Thoracic aorta (tissue), 2 donors: ENCODE results near the gene PDE3B. TPM values are rescaled to one million over a fixed set of nuclear protein-coding genes. Genes with fewer than 3 reads are reported as not detected.
"Not testable (repeated sequence)": the region's sequence is repeated elsewhere in the genome, so short reads cannot be mapped to it uniquely, and the experiment has no call there.

Source experiments
- ATAC-seq: fragments of 150-250 bp; one replicate; pipeline ENCODE4 v1.8.0; 2017; ENCODE audit warnings: low read depth; ENCODE audit not compliant: insufficient number of reproducible peaks, low FRiP score
- DNase-seq: peaks from one replicate; pipeline ENCODE4 v3.0.0-alpha.2; 2020; ENCODE audit warnings: low spot score
- H3K27ac ChIP-seq, 2 donors: fragments of 200-600 bp; sonication (generic); 1 replicate in 1 of 2; 2 replicates in 1 of 2; pipeline ENCODE4 v1.5.1; 2016; ENCODE audit warnings: mild to moderate bottlenecking in 2 of 2, moderate library complexity in 2 of 2
- H3K27me3 ChIP-seq: fragments of 200-600 bp; sonication (generic); replicated peaks from 2 replicates; pipeline ENCODE4 v1.6.0; 2016; ENCODE audit warnings: mild to moderate bottlenecking; ENCODE audit not compliant: insufficient read depth
- H3K36me3 ChIP-seq: fragments of 200-600 bp; sonication (generic); one replicate; pipeline ENCODE4 v1.5.1; 2016
- H3K4me1 ChIP-seq, 2 donors: fragments of 200-600 bp; sonication (generic); 1 replicate in 1 of 2; 2 replicates in 1 of 2; pipeline versions ENCODE4 v1.5.1 to v1.6.0; 2016; ENCODE audit warnings: low read depth in 2 of 2, mild to moderate bottlenecking in 1 of 2; ENCODE audit not compliant: control insufficient read depth in 1 of 2
- H3K4me3 ChIP-seq: fragments of 200-600 bp; sonication (generic); 2 replicates; pipeline ENCODE4 v1.5.1; 2016; ENCODE audit warnings: mild to moderate bottlenecking
- H3K9me3 ChIP-seq: fragments of 200-600 bp; sonication (generic); 2 replicates; pipeline ENCODE4 v1.5.1; 2016
- total RNA-seq, 2 donors: library from RNA; depleted of rRNA; stranded (reverse); fragments of >200 nt; gene quantifications; one replicate each; pipeline versions ENCODE4 v1.1.0 to v1.2.3, GENCODE V29; 2016
- TF ChIP-seq, protein P1 (sequence below): fragments of 200-600 bp; sonication (generic); IDR thresholded peaks from one replicate; pipeline ENCODE4 v1.5.1; 2019; ENCODE audit warnings: antibody characterized with exemption

PDE3B gene
- 10 to 100 TPM; 21.6 to 24.0 TPM for total RNA-seq

DNA sequence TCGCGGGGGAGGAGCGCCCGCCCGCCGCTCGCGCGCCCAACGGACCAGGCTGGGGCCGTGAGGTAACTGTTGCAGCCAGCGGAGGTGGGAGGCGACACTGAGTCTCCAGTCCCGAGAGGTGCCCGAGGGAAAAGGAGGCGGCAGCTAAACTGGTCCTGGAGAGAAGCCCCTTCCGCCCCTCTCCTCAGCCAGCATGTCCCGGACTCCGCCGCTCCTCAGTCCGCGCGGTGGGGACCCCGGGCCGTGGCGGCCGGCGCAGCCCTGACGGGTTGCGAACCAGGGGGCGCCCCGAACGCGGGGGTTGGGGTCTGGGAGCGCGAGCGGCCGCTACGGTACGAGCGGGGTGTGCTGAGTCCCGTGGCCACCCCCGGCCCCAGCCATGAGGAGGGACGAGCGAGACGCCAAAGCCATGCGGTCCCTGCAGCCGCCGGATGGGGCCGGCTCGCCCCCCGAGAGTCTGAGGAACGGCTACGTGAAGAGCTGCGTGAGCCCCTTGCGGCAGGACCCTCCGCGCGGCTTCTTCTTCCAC is at the start of gene PDE3B:
Gene PDE3B (plus strand): TSS at position 108 of the 529 bp plus-strand sequence. CDS start 272 bp downstream, at position 380.
- Histone ChIP-seq H3K9me3 (no peaks in the 10 kb centered on the region), H3K36me3 (no peaks in the 10 kb centered on the region), H3K27me3 (no peaks in the 10 kb centered on the region), H3K4me3 (peak within 1 kb of the TSS; percentile 91), H3K27ac (peak within 1 kb of the TSS; percentile 84 to 86), H3K4me1 (peaks cover 10 to 32% of the 10 kb centered on the region in 2 donors)
- TF ChIP-seq, protein P1, sequence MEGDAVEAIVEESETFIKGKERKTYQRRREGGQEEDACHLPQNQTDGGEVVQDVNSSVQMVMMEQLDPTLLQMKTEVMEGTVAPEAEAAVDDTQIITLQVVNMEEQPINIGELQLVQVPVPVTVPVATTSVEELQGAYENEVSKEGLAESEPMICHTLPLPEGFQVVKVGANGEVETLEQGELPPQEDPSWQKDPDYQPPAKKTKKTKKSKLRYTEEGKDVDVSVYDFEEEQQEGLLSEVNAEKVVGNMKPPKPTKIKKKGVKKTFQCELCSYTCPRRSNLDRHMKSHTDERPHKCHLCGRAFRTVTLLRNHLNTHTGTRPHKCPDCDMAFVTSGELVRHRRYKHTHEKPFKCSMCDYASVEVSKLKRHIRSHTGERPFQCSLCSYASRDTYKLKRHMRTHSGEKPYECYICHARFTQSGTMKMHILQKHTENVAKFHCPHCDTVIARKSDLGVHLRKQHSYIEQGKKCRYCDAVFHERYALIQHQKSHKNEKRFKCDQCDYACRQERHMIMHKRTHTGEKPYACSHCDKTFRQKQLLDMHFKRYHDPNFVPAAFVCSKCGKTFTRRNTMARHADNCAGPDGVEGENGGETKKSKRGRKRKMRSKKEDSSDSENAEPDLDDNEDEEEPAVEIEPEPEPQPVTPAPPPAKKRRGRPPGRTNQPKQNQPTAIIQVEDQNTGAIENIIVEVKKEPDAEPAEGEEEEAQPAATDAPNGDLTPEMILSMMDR: no peak
- DNase-seq (peak; percentile 24), ATAC-seq (no peak)

DNA sequence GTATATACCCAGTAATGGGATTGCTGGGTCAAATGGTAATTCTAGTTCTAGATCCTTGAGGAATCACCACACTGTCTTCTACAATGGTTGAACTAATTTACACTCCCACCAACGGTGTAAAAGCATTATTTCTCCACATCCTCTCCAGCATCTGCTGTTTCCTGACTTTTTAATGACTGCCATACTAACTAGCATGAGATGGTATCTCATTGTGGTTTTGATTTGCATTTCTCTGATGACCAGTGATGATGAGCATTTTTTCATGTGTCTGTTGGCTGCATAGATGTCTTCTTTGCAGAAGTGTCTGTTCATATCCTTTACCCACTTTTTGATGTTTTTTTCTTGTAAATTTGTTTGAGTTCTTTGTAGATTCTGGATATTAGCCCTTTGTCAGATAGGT is 48.3 kb upstream of the PDE3B start:
- not testable (repeated sequence) for H3K27me3 ChIP-seq, H3K9me3 ChIP-seq, H3K27ac ChIP-seq, H3K36me3 ChIP-seq, H3K4me3 ChIP-seq, H3K4me1 ChIP-seq, DNase-seq, ATAC-seq

DNA sequence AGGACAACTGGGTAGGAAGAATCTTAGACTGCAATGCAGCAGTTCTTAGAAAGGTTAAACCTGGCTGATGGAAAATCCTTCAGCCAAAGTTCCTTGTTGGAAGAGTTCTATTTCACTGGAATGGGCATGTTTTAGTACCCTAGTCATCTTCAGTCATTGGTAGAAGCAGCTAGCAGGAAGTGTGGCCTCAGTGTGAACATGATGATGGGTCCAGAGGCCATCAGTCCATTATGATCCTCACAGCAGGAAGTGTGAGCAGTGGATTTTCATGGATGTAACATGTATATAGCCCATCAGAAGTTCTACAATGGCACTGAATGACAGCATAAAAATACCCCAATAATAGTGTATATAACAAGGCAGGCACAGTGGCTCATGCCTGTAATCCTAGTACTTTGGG is 35.9 kb upstream of the PDE3B start:
- DNase-seq (no peak), ATAC-seq (no peak)
- no peak overlapping the region for H3K4me3 ChIP-seq
- no peaks in the 10 kb centered on the region for H3K36me3 ChIP-seq
- no peak overlapping the region for H3K27ac ChIP-seq
- H3K9me3 ChIP-seq: no peaks in the 10 kb centered on the region
- no peaks in the 10 kb centered on the region for H3K27me3 ChIP-seq
- TF ChIP-seq, protein P1: no peak
- no peaks in the 10 kb centered on the region for H3K4me1 ChIP-seq

DNA sequence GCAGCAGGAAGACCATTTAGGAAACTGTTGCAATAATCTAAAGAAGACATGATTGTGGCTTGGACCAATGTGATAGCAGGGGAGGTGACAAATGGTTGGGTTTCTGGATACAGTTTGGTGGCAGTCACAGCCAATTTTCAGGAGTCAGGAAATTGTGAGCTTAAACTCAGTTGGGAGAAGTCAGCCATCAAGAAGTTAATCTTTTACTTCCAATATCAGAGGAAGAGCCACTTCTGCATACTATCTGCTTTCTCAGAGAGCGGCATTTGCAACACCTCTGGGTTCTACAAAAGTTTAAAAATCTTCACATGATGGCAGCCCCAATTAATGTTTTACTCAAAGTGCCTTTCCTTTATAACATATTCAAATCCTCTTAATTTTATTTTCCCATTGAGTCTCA is 33.7 kb upstream of the PDE3B start:
- Histone ChIP-seq H3K36me3 (no peaks in the 10 kb centered on the region), H3K9me3 (no peaks in the 10 kb centered on the region), H3K4me1 (no peaks in the 10 kb centered on the region), H3K4me3 (no peak overlapping the region), H3K27me3 (no peaks in the 10 kb centered on the region), H3K27ac (no peak overlapping the region)
- TF ChIP-seq, protein P1: no peak
- no peak for DNase-seq
- no peak for ATAC-seq

DNA sequence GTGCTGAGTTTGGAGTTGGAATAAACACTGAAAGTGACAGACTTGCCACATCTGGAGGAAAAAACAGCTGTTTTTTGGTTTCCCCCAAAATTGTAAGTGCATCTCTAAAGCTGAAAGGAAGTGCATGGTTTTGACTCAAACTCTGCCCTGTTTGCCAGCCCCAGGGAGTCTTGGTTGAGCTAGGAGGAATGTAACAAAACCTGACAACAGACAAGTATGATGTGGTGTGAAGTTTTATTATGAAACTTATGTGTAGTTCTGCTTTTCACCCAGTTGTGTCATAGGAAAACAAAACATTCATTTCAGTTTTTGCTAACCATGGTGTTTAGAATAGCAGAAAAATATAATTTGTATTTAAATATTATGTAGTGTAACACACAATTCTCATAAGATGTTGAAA is 31.7 kb upstream of the PDE3B start:
- H3K4me1 ChIP-seq: no peaks in the 10 kb centered on the region
- no peaks in the 10 kb centered on the region for H3K36me3 ChIP-seq
- TF ChIP-seq, protein P1: no peak
- no peaks in the 10 kb centered on the region for H3K27me3 ChIP-seq
- ATAC-seq (no peak), DNase-seq (no peak)
- no peaks in the 10 kb centered on the region for H3K9me3 ChIP-seq
- H3K27ac ChIP-seq: no peak overlapping the region
- no peak overlapping the region for H3K4me3 ChIP-seq

DNA sequence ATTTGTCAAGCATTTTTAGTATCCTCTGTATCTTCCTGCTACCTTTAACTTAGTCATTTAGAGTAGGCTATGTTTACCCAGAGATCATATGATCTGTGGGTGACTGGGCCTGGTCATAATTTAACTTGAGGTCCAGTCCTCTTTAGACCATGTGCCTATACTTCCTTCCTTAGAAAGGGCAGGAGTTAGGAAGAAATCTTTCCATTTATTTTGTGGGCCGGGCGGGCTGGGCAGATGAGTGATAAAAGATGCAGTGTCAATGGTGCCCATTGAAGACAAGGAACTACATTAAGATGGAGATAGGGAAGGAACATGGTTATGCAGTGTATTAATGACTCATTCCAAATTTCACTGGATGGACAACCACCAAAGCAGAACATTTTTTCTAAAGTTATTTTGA is 30.9 kb upstream of the PDE3B start:
- no peak for ATAC-seq
- Histone ChIP-seq H3K27me3 (no peaks in the 10 kb centered on the region), H3K36me3 (no peaks in the 10 kb centered on the region), H3K27ac (no peak overlapping the region), H3K9me3 (no peaks in the 10 kb centered on the region), H3K4me3 (no peak overlapping the region), H3K4me1 (no peaks in the 10 kb centered on the region)
- DNase-seq: no peak
- TF ChIP-seq, protein P1: no peak
